Neural progenitor cell (in vitro differentiated cells): ENCODE data around the gene TNFSF12.

Experiments
- EZH2phosphoT487 ChIP-seq: fragments of 200-600 bp; sonication (generic); IDR thresholded peaks from 2 replicates; pipeline ENCODE4 v1.6.1; 2017; ENCODE audit warnings: antibody characterized with exemption
- TF ChIP-seq, protein P1 (sequence below): fragments of 200-600 bp; sonication (generic); IDR thresholded peaks from 2 replicates; pipeline ENCODE4 v1.5.1; 2017; ENCODE audit warnings: antibody characterized with exemption, mild to moderate bottlenecking

DNA sequence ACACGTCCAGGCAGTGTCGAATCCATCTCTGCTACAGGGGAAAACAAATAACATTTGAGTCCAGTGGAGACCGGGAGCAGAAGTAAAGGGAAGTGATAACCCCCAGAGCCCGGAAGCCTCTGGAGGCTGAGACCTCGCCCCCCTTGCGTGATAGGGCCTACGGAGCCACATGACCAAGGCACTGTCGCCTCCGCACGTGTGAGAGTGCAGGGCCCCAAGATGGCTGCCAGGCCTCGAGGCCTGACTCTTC is 23.4 kb downstream of the TNFSF12 start:
- TF ChIP-seq, protein P1, sequence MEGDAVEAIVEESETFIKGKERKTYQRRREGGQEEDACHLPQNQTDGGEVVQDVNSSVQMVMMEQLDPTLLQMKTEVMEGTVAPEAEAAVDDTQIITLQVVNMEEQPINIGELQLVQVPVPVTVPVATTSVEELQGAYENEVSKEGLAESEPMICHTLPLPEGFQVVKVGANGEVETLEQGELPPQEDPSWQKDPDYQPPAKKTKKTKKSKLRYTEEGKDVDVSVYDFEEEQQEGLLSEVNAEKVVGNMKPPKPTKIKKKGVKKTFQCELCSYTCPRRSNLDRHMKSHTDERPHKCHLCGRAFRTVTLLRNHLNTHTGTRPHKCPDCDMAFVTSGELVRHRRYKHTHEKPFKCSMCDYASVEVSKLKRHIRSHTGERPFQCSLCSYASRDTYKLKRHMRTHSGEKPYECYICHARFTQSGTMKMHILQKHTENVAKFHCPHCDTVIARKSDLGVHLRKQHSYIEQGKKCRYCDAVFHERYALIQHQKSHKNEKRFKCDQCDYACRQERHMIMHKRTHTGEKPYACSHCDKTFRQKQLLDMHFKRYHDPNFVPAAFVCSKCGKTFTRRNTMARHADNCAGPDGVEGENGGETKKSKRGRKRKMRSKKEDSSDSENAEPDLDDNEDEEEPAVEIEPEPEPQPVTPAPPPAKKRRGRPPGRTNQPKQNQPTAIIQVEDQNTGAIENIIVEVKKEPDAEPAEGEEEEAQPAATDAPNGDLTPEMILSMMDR: no peak
- no peak for TF ChIP-seq EZH2phosphoT487
